B cell (primary cell): Measurements from ENCODE around the gene SDK1. TPM values are rescaled to one million over a fixed set of nuclear protein-coding genes. Genes with fewer than 3 reads are reported as not detected.

Source experiments
- ATAC-seq: fragments of 200-7000 bp; cut with Tn5 transposase; one replicate; pipeline ENCODE4 v1.10.0; 2021; ENCODE audit warnings: low read depth, mild to moderate bottlenecking, moderate number of reproducible peaks, moderate library complexity
- CTCF ChIA-PET: fragments of 350-600 bp; sonication (Branson Sonifier 250); formaldehyde crosslinking; loops from one replicate; lab custom pipeline; 2021; ENCODE audit warnings: antibody characterized with exemption, inconsistent platforms; lab: Charles Lee
- POLR2A ChIA-PET: fragments of 350-600 bp; sonication (Branson Sonifier 250); formaldehyde crosslinking; loops from one replicate; lab custom pipeline; 2021; ENCODE audit warnings: antibody characterized with exemption; lab: Charles Lee
- DNase-seq: peaks from one replicate; pipeline ENCODE4 v3.0.0; 2013
- H2AFZ ChIP-seq: 2 replicates; pipeline ENCODE4 v1.6.1; 2012; ENCODE audit warnings: mild to moderate bottlenecking, low read depth, low read length; ENCODE audit not compliant: insufficient read depth, poor library complexity, severe bottlenecking
- H3K27ac ChIP-seq, 2 donors: 1 replicate in 1 of 2; 2 replicates in 1 of 2; pipeline ENCODE4 v1.5.1; 2012 to 2013; ENCODE audit warnings: low read length in 2 of 2, mild to moderate bottlenecking in 2 of 2, moderate library complexity in 1 of 2
- H3K27me3 ChIP-seq, 4 experiments: fragments of 200-600 bp in 1 of 4; sonication (generic) in 1 of 4; replicated peaks in 1 of 4; 1 replicate in 2 of 4; 2 replicates in 2 of 4; pipeline versions ENCODE4 v1.6.1 to v1.7.0; 2013 to 2016; ENCODE audit warnings: low read length in 3 of 4, mild to moderate bottlenecking in 2 of 4, mixed read lengths in 1 of 4, moderate library complexity in 1 of 4; ENCODE audit not compliant: insufficient read depth in 4 of 4, control insufficient read depth in 3 of 4; ENCODE audit errors: control extremely low read depth in 1 of 4
- H3K36me3 ChIP-seq, 2 experiments: replicated peaks in 1 of 2; 1 replicate in 1 of 2; 2 replicates in 1 of 2; pipeline versions ENCODE4 v1.6.1 to v1.7.1; 2013; ENCODE audit warnings: low read length in 1 of 2; ENCODE audit not compliant: insufficient read depth in 2 of 2, control insufficient read depth in 1 of 2; ENCODE audit errors: control extremely low read depth in 1 of 2, extremely low read depth in 1 of 2
- H3K4me1 ChIP-seq, 2 donors: fragments of 200-600 bp in 1 of 2; sonication (generic) in 1 of 2; 1 replicate in 1 of 2; 2 replicates in 1 of 2; pipeline versions ENCODE4 v1.5.1 to v1.6.1; 2013 to 2017; ENCODE audit warnings: low read length in 2 of 2; ENCODE audit not compliant: control insufficient read depth in 2 of 2, insufficient read depth in 2 of 2
- H3K4me2 ChIP-seq: replicated peaks from 2 replicates; pipeline ENCODE3; 2012; ENCODE audit warnings: mild to moderate bottlenecking, low read depth, low read length; ENCODE audit not compliant: poor library complexity, severe bottlenecking
- H3K4me3 ChIP-seq, 5 experiments: fragments of 200-600 bp in 1 of 5; sonication (generic) in 1 of 5; 1 replicate in 3 of 5; 2 replicates in 2 of 5; pipeline versions ENCODE4 v1.5.1 to v1.7.0; 2011 to 2016; ENCODE audit warnings: low read length in 4 of 5, mild to moderate bottlenecking in 4 of 5, low read depth in 2 of 5, control low read depth in 1 of 5, moderate library complexity in 1 of 5; ENCODE audit not compliant: insufficient read depth in 1 of 5; ENCODE audit errors: control extremely low read depth in 1 of 5, extremely low read depth in 1 of 5
- H3K79me2 ChIP-seq: fragments of 200-600 bp; sonication (generic); one replicate; pipeline ENCODE4 v1.6.0; 2016; ENCODE audit warnings: low read length; ENCODE audit not compliant: control insufficient read depth, insufficient read depth
- H3K9ac ChIP-seq: fragments of 200-600 bp; sonication (generic); 2 replicates; pipeline ENCODE4 v1.6.1; 2017; ENCODE audit warnings: mild to moderate bottlenecking, low read length, moderate library complexity
- H3K9me3 ChIP-seq, 3 donors: one replicate each; pipeline versions ENCODE4 v1.6.1 to v1.7.1; 2013; ENCODE audit warnings: low read length in 2 of 3; ENCODE audit not compliant: control insufficient read depth in 2 of 3, insufficient read depth in 1 of 3; ENCODE audit errors: control extremely low read depth in 1 of 3
- H4K20me1 ChIP-seq: 2 replicates; pipeline ENCODE4 v1.6.0; 2012; ENCODE audit warnings: mild to moderate bottlenecking, low read length; ENCODE audit not compliant: insufficient read depth, control insufficient read depth, poor library complexity, severe bottlenecking
- H3K27ac Mint-ChIP-seq: one replicate; pipeline ENCODE4 v1.8.0; 2021; ENCODE audit warnings: mixed read lengths
- H3K27me3 Mint-ChIP-seq: one replicate; pipeline ENCODE4 v1.8.0; 2021; ENCODE audit warnings: mixed read lengths
- H3K4me1 Mint-ChIP-seq: one replicate; pipeline ENCODE4 v1.8.0; 2021; ENCODE audit warnings: mixed read lengths
- H3K4me3 Mint-ChIP-seq: one replicate; pipeline ENCODE4 v1.8.0; 2021; ENCODE audit warnings: mixed read lengths
- H3K9me3 Mint-ChIP-seq: one replicate; pipeline ENCODE4 v1.8.0; 2022; ENCODE audit warnings: mixed read lengths; ENCODE audit not compliant: insufficient read depth
- EZH2 ChIP-seq: IDR thresholded peaks from 2 replicates; pipeline ENCODE4 v1.6.1; 2012; ENCODE audit warnings: borderline replicate concordance, low read depth, mild to moderate bottlenecking, moderate library complexity, low read length; ENCODE audit not compliant: insufficient read depth, poor library complexity, severe bottlenecking
- WGBS: methylation state at CpG from one replicate; pipeline ENCODE4 v1.1.5; 2013; ENCODE audit warnings: missing lambda C conversion rate; ENCODE audit not compliant: insufficient coverage; 5-methylcytosine and 5-hydroxymethylcytosine counted together
- intact Hi-C: fragments of 100-400 bp; cut with micrococcal nuclease; formaldehyde crosslinking; loops from one replicate; pipeline ENCODE4 v1.10.0; 2022
- polyA plus RNA-seq: library from polyadenylated mRNA; depleted of rRNA; stranded (reverse); fragments of >200 nt; gene quantifications from 2 replicates; pipeline ENCODE4 v1.2.3, GENCODE V29; 2012
- total RNA-seq, 2 donors: library from RNA; stranded (reverse); fragments of 120-200 nt in 1 of 2; gene quantifications; 1 replicate in 1 of 2; 2 replicates in 1 of 2; pipeline versions ENCODE4 v1.2.3 to v1.2.4, GENCODE V29; 2013 to 2022
- TF ChIP-seq, protein P1 (sequence below): fragments of 200-600 bp; IDR thresholded peaks from one replicate; pipeline ENCODE4 v1.8.0; 2022; ENCODE audit warnings: antibody characterized with exemption, mild to moderate bottlenecking

Gene SDK1
- total and polyA plus RNA-seq, 2 donors (not counting 1 experiment from before 2014, with no cell fraction given): 0.73 to 2.0 TPM

DNA sequence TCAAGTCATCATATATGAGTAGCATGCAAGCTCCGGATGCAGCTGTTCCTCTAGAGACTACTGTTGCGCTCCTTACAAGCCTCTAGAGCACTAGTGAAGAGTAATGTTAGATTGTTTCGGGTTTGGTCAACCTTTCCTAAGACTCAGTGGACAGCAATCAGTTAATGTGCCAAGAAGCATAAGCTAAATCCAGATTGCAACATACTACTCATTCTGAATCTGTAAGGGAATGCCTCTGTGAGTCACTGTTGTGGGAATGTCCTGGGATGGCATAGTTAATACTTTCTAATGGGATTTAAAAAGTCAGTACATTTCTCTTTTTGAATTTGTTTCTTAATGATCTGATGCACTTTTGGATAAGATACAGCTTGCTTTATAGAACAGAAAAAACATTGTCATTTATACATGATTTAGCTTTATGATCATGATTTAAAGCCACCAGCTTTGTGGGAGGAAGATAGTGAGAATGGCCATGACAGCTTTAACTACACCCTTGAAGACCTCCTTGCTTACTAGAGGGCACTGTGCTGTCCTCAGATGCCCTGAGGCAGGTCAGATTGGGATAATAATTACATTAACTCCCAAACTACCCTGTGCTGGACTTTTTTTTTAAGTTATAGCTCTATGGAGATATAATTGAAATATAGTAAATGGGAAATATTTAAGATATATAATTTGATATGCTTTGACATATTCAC lies 138.4 kb downstream of the SDK1 start:
- Histone ChIP-seq H3K27me3 (peaks cover 0 to 4% (median 0%) of the 10 kb centered on the region in 4 experiments), H4K20me1 (no peaks in the 10 kb centered on the region), H2AFZ (no peak overlapping the region), H3K27ac (no peak overlapping the region), H3K9ac (no peak overlapping the region), H3K79me2 (no peaks in the 10 kb centered on the region), H3K9me3 (no peaks in the 10 kb centered on the region), H3K4me1 (no peaks in the 10 kb centered on the region), H3K4me3 (no peak overlapping the region), H3K36me3 (no peaks in the 10 kb centered on the region), H3K4me2 (no peak overlapping the region)
- WGBS: 80% methylated on average over 1 of the region's 3 CpGs
- no peaks in the 10 kb centered on the region for H3K4me1 Mint-ChIP-seq
- TF ChIP-seq EZH2: no peak
- TF ChIP-seq, protein P1, sequence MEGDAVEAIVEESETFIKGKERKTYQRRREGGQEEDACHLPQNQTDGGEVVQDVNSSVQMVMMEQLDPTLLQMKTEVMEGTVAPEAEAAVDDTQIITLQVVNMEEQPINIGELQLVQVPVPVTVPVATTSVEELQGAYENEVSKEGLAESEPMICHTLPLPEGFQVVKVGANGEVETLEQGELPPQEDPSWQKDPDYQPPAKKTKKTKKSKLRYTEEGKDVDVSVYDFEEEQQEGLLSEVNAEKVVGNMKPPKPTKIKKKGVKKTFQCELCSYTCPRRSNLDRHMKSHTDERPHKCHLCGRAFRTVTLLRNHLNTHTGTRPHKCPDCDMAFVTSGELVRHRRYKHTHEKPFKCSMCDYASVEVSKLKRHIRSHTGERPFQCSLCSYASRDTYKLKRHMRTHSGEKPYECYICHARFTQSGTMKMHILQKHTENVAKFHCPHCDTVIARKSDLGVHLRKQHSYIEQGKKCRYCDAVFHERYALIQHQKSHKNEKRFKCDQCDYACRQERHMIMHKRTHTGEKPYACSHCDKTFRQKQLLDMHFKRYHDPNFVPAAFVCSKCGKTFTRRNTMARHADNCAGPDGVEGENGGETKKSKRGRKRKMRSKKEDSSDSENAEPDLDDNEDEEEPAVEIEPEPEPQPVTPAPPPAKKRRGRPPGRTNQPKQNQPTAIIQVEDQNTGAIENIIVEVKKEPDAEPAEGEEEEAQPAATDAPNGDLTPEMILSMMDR: no peak
- no peak for DNase-seq
- ChIA-PET CTCF (no interaction called here), POLR2A (no interaction called here)
- peaks cover 31% of the 10 kb centered on the region for H3K27me3 Mint-ChIP-seq
- H3K27ac Mint-ChIP-seq: no peak overlapping the region
- no peak for ATAC-seq
- intact Hi-C loops: no loop called here
- no peaks in the 10 kb centered on the region for H3K9me3 Mint-ChIP-seq
- no peak overlapping the region for H3K4me3 Mint-ChIP-seq

DNA sequence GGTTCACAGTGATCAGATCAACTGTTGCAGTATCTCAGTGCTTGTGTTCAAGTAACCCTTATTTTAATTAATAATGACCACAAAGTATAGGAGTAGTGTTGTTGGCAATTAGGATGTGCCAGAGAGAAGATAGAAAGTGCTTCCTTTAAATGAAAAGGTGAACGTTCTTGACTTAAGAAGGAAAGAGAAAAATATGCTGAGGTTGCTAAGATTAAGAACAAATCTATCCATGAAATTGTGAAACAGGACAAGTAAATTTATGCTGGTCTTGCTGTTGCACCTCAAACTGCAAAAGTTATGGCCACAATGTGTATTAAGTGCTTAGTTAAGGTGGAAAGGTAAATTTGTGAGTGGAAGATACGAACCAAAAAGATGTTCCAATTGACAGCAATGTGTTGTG lies 139.5 kb downstream of the SDK1 start:
- no peak for DNase-seq
- 71% methylated on average over 1 of the region's 2 CpGs for WGBS
- Histone ChIP-seq H4K20me1 (no peaks in the 10 kb centered on the region), H3K27ac (no peak overlapping the region), H3K27me3 (peaks cover 0 to 4% (median 0%) of the 10 kb centered on the region in 4 experiments), H3K9me3 (peaks cover 0 to 3% (median 0%) of the 10 kb centered on the region in 3 donors), H3K4me2 (no peak overlapping the region), H3K79me2 (no peaks in the 10 kb centered on the region), H3K36me3 (no peaks in the 10 kb centered on the region), H3K9ac (no peak overlapping the region), H3K4me3 (no peak overlapping the region), H2AFZ (no peak overlapping the region), H3K4me1 (no peaks in the 10 kb centered on the region)
- H3K4me1 Mint-ChIP-seq: no peaks in the 10 kb centered on the region
- no peak overlapping the region for H3K4me3 Mint-ChIP-seq
- peaks cover under 1% of the 10 kb centered on the region for H3K9me3 Mint-ChIP-seq
- TF ChIP-seq EZH2: no peak
- TF ChIP-seq, protein P1: no peak
- peaks cover 29% of the 10 kb centered on the region for H3K27me3 Mint-ChIP-seq
- no peak for ATAC-seq
- intact Hi-C loops: no loop called here
- no peak overlapping the region for H3K27ac Mint-ChIP-seq
- CTCF ChIA-PET: no interaction called here
- POLR2A ChIA-PET: no interaction called here
